H9 (cell line): Measurements from ENCODE around the gene GATC. TPM values are rescaled to one million over a fixed set of nuclear protein-coding genes. Genes with fewer than 3 reads are reported as not detected.

Experiments
- DNase-seq: peaks from one replicate; pipeline ENCODE4 v3.0.0-alpha.2; 2017
- H2AFZ ChIP-seq: one replicate; pipeline ENCODE4 v1.6.1; 2013; ENCODE audit warnings: mild to moderate bottlenecking, low read length, control low read depth, moderate library complexity
- H2AK5ac ChIP-seq: 2 replicates; pipeline ENCODE4 v1.6.1; 2013; ENCODE audit warnings: low read length, control low read depth, mixed read lengths; ENCODE audit not compliant: insufficient read length
- H2BK120ac ChIP-seq: one replicate; pipeline ENCODE4 v1.6.1; 2013; ENCODE audit warnings: low read depth, mild to moderate bottlenecking, low read length, control low read depth, inconsistent platforms; ENCODE audit not compliant: poor library complexity, severe bottlenecking
- H2BK12ac ChIP-seq: 2 replicates; pipeline ENCODE4 v1.6.1; 2013; ENCODE audit warnings: low read length, control low read depth, mixed read lengths, low read depth; ENCODE audit not compliant: insufficient read length
- H2BK15ac ChIP-seq: 2 replicates; pipeline ENCODE4 v1.6.1; 2013; ENCODE audit warnings: low read depth, low read length, control low read depth
- H2BK20ac ChIP-seq: one replicate; pipeline ENCODE4 v1.6.1; 2013; ENCODE audit warnings: low read depth, mild to moderate bottlenecking, low read length, control low read depth, inconsistent platforms; ENCODE audit not compliant: poor library complexity, severe bottlenecking
- H2BK5ac ChIP-seq: 2 replicates; pipeline ENCODE4 v1.6.1; 2013; ENCODE audit warnings: low read length, control low read depth, mixed read lengths; ENCODE audit not compliant: insufficient read length
- H3K14ac ChIP-seq: 2 replicates; pipeline ENCODE4 v1.6.1; 2013; ENCODE audit warnings: low read length, control low read depth; ENCODE audit not compliant: insufficient read depth
- H3K18ac ChIP-seq: 2 replicates; pipeline ENCODE4 v1.6.1; 2013; ENCODE audit warnings: low read depth, mild to moderate bottlenecking, mixed read lengths, low read length, control low read depth; ENCODE audit not compliant: insufficient read length
- H3K23ac ChIP-seq: 2 replicates; pipeline ENCODE4 v1.6.1; 2013; ENCODE audit warnings: low read length, control low read depth, mixed read lengths, low read depth; ENCODE audit not compliant: insufficient read length
- H3K23me2 ChIP-seq: 2 replicates; pipeline ENCODE4 v1.6.1; 2013; ENCODE audit warnings: low read depth, mild to moderate bottlenecking, mixed read lengths, low read length, control low read depth; ENCODE audit not compliant: insufficient read length, poor library complexity, severe bottlenecking
- H3K27ac ChIP-seq: 2 replicates; pipeline ENCODE4 v1.5.1; 2013; ENCODE audit warnings: low read length, control low read depth, mixed read lengths, low read depth; ENCODE audit not compliant: insufficient read length
- H3K27me3 ChIP-seq: 2 replicates; pipeline ENCODE4 v1.6.1; 2013; ENCODE audit warnings: low read length, control low read depth, inconsistent platforms; ENCODE audit not compliant: insufficient read depth
- H3K4ac ChIP-seq: 2 replicates; pipeline ENCODE4 v1.6.1; 2013; ENCODE audit warnings: low read depth, mild to moderate bottlenecking, control low read depth, inconsistent platforms, low read length, moderate library complexity
- H3K4me1 ChIP-seq: 2 replicates; pipeline ENCODE4 v1.6.1; 2013; ENCODE audit warnings: low read length, control low read depth, inconsistent platforms; ENCODE audit not compliant: insufficient read depth
- H3K4me2 ChIP-seq: 2 replicates; pipeline ENCODE4 v1.6.1; 2013; ENCODE audit warnings: low read length, control low read depth, mixed read lengths; ENCODE audit not compliant: insufficient read length, insufficient read depth
- H3K56ac ChIP-seq: 2 replicates; pipeline ENCODE4 v1.6.1; 2013; ENCODE audit warnings: low read depth, mild to moderate bottlenecking, mixed read lengths, low read length, control low read depth; ENCODE audit not compliant: insufficient read length
- H3K79me1 ChIP-seq: 2 replicates; pipeline ENCODE4 v1.6.1; 2013; ENCODE audit warnings: low read depth, mild to moderate bottlenecking, moderate library complexity, low read length, control low read depth, inconsistent platforms; ENCODE audit not compliant: insufficient read depth, poor library complexity, severe bottlenecking
- H3K79me2 ChIP-seq: 2 replicates; pipeline ENCODE4 v1.6.1; 2013; ENCODE audit warnings: low read length, control low read depth, inconsistent platforms; ENCODE audit not compliant: insufficient read depth
- H3K9ac ChIP-seq: 2 replicates; pipeline ENCODE4 v1.6.1; 2013; ENCODE audit warnings: low read length, control low read depth, mixed read lengths; ENCODE audit not compliant: insufficient read length; ENCODE audit errors: extremely low read depth
- H3K9me3 ChIP-seq: one replicate; pipeline ENCODE4 v1.6.1; 2013; ENCODE audit warnings: low read depth, low read length, inconsistent platforms; ENCODE audit not compliant: control insufficient read depth
- H3T11ph ChIP-seq: one replicate; pipeline ENCODE4 v1.6.1; 2013; ENCODE audit warnings: mild to moderate bottlenecking, low read length, control low read depth, inconsistent platforms
- H4K20me1 ChIP-seq: one replicate; pipeline ENCODE4 v1.6.1; 2013; ENCODE audit not compliant: control insufficient read depth, insufficient read length, insufficient read depth
- H4K5ac ChIP-seq: 2 replicates; pipeline ENCODE4 v1.6.1; 2013; ENCODE audit warnings: low read depth, mild to moderate bottlenecking, mixed read lengths, low read length, control low read depth; ENCODE audit not compliant: insufficient read length
- H4K8ac ChIP-seq: replicated peaks from 2 replicates; pipeline ENCODE4 v1.6.1; 2013; ENCODE audit warnings: low read length, control low read depth, mixed read lengths, low read depth; ENCODE audit not compliant: insufficient read length
- H4K91ac ChIP-seq: 2 replicates; pipeline ENCODE4 v1.6.1; 2013; ENCODE audit warnings: low read depth, mild to moderate bottlenecking, moderate library complexity, mixed read lengths, low read length, control low read depth; ENCODE audit not compliant: insufficient read length
- H3K27ac Mint-ChIP-seq, 3 experiments: 2 replicates in 2 of 3; 3 replicates in 1 of 3; pipeline ENCODE4 v1.8.0; 2020 to 2021; ENCODE audit warnings: mixed read lengths in 3 of 3, mild to moderate bottlenecking in 1 of 3, moderate library complexity in 1 of 3
- H3K27me3 Mint-ChIP-seq: 2 replicates; pipeline ENCODE4 v1.8.0; 2021; ENCODE audit warnings: low read depth, mild to moderate bottlenecking, moderate library complexity, mixed read lengths
- H3K36me3 Mint-ChIP-seq, 3 experiments: 2 replicates in 2 of 3; 3 replicates in 1 of 3; pipeline ENCODE4 v1.8.0; 2020 to 2021; ENCODE audit warnings: low read depth in 3 of 3, mixed read lengths in 3 of 3; ENCODE audit not compliant: insufficient read depth in 1 of 3
- H3K4me1 Mint-ChIP-seq, 2 experiments: 2 replicates each; pipeline ENCODE4 v1.8.0; 2020; ENCODE audit warnings: mixed read lengths in 2 of 2
- H3K4me3 Mint-ChIP-seq, 2 experiments: 2 replicates in 1 of 2; 3 replicates in 1 of 2; pipeline ENCODE4 v1.8.0; 2020 to 2021; ENCODE audit warnings: mild to moderate bottlenecking in 2 of 2, mixed read lengths in 2 of 2, moderate library complexity in 1 of 2
- H3K9me3 Mint-ChIP-seq, 2 experiments: 2 replicates in 1 of 2; 3 replicates in 1 of 2; pipeline ENCODE4 v1.8.0; 2020; ENCODE audit warnings: mild to moderate bottlenecking in 2 of 2, mixed read lengths in 2 of 2, moderate library complexity in 1 of 2
- CTCF ChIP-seq: fragments of 200-600 bp; sonication (generic); conservative IDR thresholded peaks from 3 replicates; pipeline ENCODE4 v1.8.0; 2021; ENCODE audit warnings: antibody characterized with exemption, mild to moderate bottlenecking
- WGBS: extraction: QIAGEN DNeasy Blood & Tissue Kit; methylation state at CpG from one replicate; pipeline ENCODE4 v1.1.7; 2013; ENCODE audit warnings: missing lambda C conversion rate, low lambda C conversion rate, mixed read lengths; ENCODE audit not compliant: insufficient read length; ENCODE audit errors: extremely low coverage; 5-methylcytosine and 5-hydroxymethylcytosine counted together
- total RNA-seq: library from RNA; stranded (reverse); gene quantifications from 2 replicates; pipeline ENCODE4 v1.2.1, GENCODE V29; 2021

Gene GATC
- total RNA-seq, 1 experiment from 2014 or later = 25.9 TPM

- Histone ChIP-seq H4K8ac (no peak overlapping the region), H3K9ac (peak overlapping the region; percentile 0), H3K9me3 (no peaks in the 10 kb centered on the region), H2BK5ac (no peak overlapping the region), H2AFZ (no peak overlapping the region), H3K27ac (no peak overlapping the region), H2BK20ac (no peak overlapping the region), H3K56ac (no peak overlapping the region), H2BK15ac (no peak overlapping the region), H2AK5ac (no peak overlapping the region), H3K4me1 (no peaks in the 10 kb centered on the region; the same call in 1 of the 2 replicates), H3K18ac (peak overlapping the region; percentile 38), H3K4me2 (peak overlapping the region; percentile 59), H3K79me2 (peaks cover 11% of the 10 kb centered on the region; the same call in 1 of the 2 replicates), H3K4ac (no peak overlapping the region), H4K5ac (no peak overlapping the region), H3K23ac (no peak overlapping the region), H3K23me2 (peaks cover 7% of the 10 kb centered on the region), H2BK12ac (no peak overlapping the region), H3K79me1 (peaks cover 3% of the 10 kb centered on the region), H3T11ph (no peak overlapping the region), H2BK120ac (no peak overlapping the region), H4K20me1 (no peaks in the 10 kb centered on the region), H4K91ac (no peak overlapping the region), H3K27me3 (no peaks in the 10 kb centered on the region), H3K14ac (no peak overlapping the region; the same call in 1 of the 2 replicates)
- TF ChIP-seq CTCF = no peak
- H3K27me3 Mint-ChIP-seq = no peaks in the 10 kb centered on the region
- peaks cover 27 to 34% of the 10 kb centered on the region in 2 experiments for H3K4me1 Mint-ChIP-seq
- peak overlapping the region; percentile 92 to 94 for H3K4me3 Mint-ChIP-seq
- DNase-seq = no peak
- H3K27ac Mint-ChIP-seq = peak overlapping the region in 2 of 3 experiments; percentile 10 to 93; a peak in 2 of 7 replicates
- WGBS = no CpG with 5 or more reads among the region's 26 CpGs
- H3K36me3 Mint-ChIP-seq = peaks cover 13 to 27% (median 19%) of the 10 kb centered on the region in 3 experiments
- no peaks in the 10 kb centered on the region for H3K9me3 Mint-ChIP-seq
These were observed 24.0 kb downstream of the GATC start for GRCh38 chr12:120470150-120470784.
